Gastrocnemius medialis (tissue), 4 donors: ENCODE results near the gene DGCR6L.

Source experiments
- CTCF ChIP-seq, 5 experiments: fragments of 450-650 bp in 3 of 5; fragments of 200-600 bp in 2 of 5; sonication (generic) in 2 of 5; IDR thresholded peaks in 4 of 5; conservative IDR thresholded peaks in 1 of 5; 1 replicate in 4 of 5; 2 replicates in 1 of 5; pipeline ENCODE4 v1.5.1; 2016 to 2019; ENCODE audit warnings: antibody characterized with exemption in 5 of 5, mild to moderate bottlenecking in 3 of 5, moderate library complexity in 3 of 5
- POLR2A ChIP-seq, 2 donors: fragments of 450-650 bp; IDR thresholded peaks; one replicate each; pipeline ENCODE4 v1.6.1; 2017; ENCODE audit warnings: antibody characterized with exemption in 2 of 2, mild to moderate bottlenecking in 2 of 2, moderate library complexity in 2 of 2

GRCh38 chr22:20268279-20269012 lies 51.4 kb downstream of the DGCR6L start, which contains the start of gene RTN4R:
- peak in 4 of 5 experiments; percentile 61 to 80 (median 72) for TF ChIP-seq CTCF (IDR thresholded peaks at IDR 0.05 in 4 of 5, conservative IDR thresholded peaks at IDR 0.05 in 1 of 5)
- no peak for TF ChIP-seq POLR2A (IDR thresholded peaks at IDR 0.05)
